OCI-LY1 (cell line): ENCODE data around the gene REPS1.

ENCODE experiments used
- H2AFZ ChIP-seq: fragments of 200-600 bp; sonication (generic), shearing (Covaris generic); 2 replicates; pipeline ENCODE4 v1.6.0; 2014; ENCODE audit warnings: antibody characterized with exemption, mild to moderate bottlenecking, low read length
- H3F3A ChIP-seq: fragments of 200-600 bp; sonication (generic), shearing (Covaris generic); 2 replicates; pipeline ENCODE4 v1.6.0; 2014; ENCODE audit warnings: mild to moderate bottlenecking, antibody characterized with exemption, low read length, moderate library complexity; ENCODE audit not compliant: insufficient read depth
- H3K27ac ChIP-seq: fragments of 200-600 bp; sonication (generic); 2 replicates; pipeline ENCODE4 v1.5.1; 2014; ENCODE audit warnings: low read length, mixed run types, mild to moderate bottlenecking, low read depth; ENCODE audit not compliant: poor library complexity, severe bottlenecking
- H3K27me3 ChIP-seq: fragments of 200-600 bp; sonication (generic); 2 replicates; pipeline ENCODE4 v1.6.0; 2014; ENCODE audit warnings: antibody characterized with exemption, mild to moderate bottlenecking, low read length, moderate library complexity; ENCODE audit not compliant: insufficient read depth
- H3K36me3 ChIP-seq: fragments of 200-600 bp; sonication (generic); 2 replicates; pipeline ENCODE4 v1.6.1; 2014; ENCODE audit warnings: mild to moderate bottlenecking, antibody characterized with exemption, low read length, moderate library complexity, mixed read lengths; ENCODE audit not compliant: insufficient read depth
- H3K4me1 ChIP-seq: fragments of 200-600 bp; sonication (generic); 2 replicates; pipeline ENCODE4 v1.5.1; 2014; ENCODE audit warnings: mild to moderate bottlenecking, low read length, moderate library complexity; ENCODE audit not compliant: insufficient read depth, severe bottlenecking
- H3K4me2 ChIP-seq: fragments of 200-600 bp; sonication (generic), shearing (Covaris generic); 2 replicates; pipeline ENCODE4 v1.6.1; 2014; ENCODE audit warnings: low read length
- H3K4me3 ChIP-seq: fragments of 200-600 bp; sonication (generic); 2 replicates; pipeline ENCODE4 v1.5.1; 2014; ENCODE audit warnings: low read length, low read depth, mild to moderate bottlenecking, mixed read lengths; ENCODE audit not compliant: poor library complexity, severe bottlenecking
- H3K79me2 ChIP-seq: fragments of 200-600 bp; shearing (Covaris generic); 2 replicates; pipeline ENCODE4 v1.6.1; 2016; ENCODE audit warnings: mixed run types, low read length, mixed read lengths; ENCODE audit not compliant: insufficient read depth
- H3K9ac ChIP-seq: fragments of 200-600 bp; sonication (generic), shearing (Covaris generic); 2 replicates; pipeline ENCODE4 v1.6.1; 2014; ENCODE audit warnings: mild to moderate bottlenecking, low read length, mixed read lengths
- H3K9me2 ChIP-seq: fragments of 200-600 bp; sonication (generic), shearing (Covaris generic); 2 replicates; pipeline ENCODE4 v1.6.1; 2014; ENCODE audit warnings: low read depth, mild to moderate bottlenecking, low read length, mixed read lengths
- H3K9me3 ChIP-seq: fragments of 200-600 bp; shearing (Covaris generic); 2 replicates; pipeline ENCODE4 v1.6.1; 2014; ENCODE audit warnings: low read length, mixed read lengths
- H4K20me1 ChIP-seq: fragments of 200-600 bp; sonication (generic), shearing (Covaris generic); 2 replicates; pipeline ENCODE4 v1.6.0; 2016; ENCODE audit warnings: mild to moderate bottlenecking, low read length; ENCODE audit not compliant: insufficient read depth
- CTCF ChIP-seq: fragments of 200-600 bp; sonication (generic), shearing (Covaris generic); IDR thresholded peaks from 2 replicates; pipeline ENCODE4 v1.5.1; 2017; ENCODE audit warnings: mild to moderate bottlenecking, antibody characterized with exemption, low read length, moderate library complexity, mixed read lengths
- EZH2 ChIP-seq: fragments of 200-600 bp; sonication (generic), shearing (Covaris generic); IDR thresholded peaks from 2 replicates; pipeline ENCODE4 v1.8.0; 2017; ENCODE audit warnings: borderline replicate concordance, mixed run types, mild to moderate bottlenecking, antibody characterized with exemption, low read length, moderate library complexity, mixed read lengths

Gene REPS1

GRCh38 chr6:138873191-138873590 is 114.9 kb downstream of the REPS1 start:
- H2AFZ ChIP-seq = no peak overlapping the region
- no peaks in the 10 kb centered on the region for H3K36me3 ChIP-seq
- no peaks in the 10 kb centered on the region for H3K4me1 ChIP-seq
- H3K27me3 ChIP-seq = no peaks in the 10 kb centered on the region
- no peak overlapping the region for H3K9ac ChIP-seq
- H3F3A ChIP-seq = no peaks in the 10 kb centered on the region
- TF ChIP-seq EZH2 = no peak
- no peak for TF ChIP-seq CTCF
- no peak overlapping the region for H3K27ac ChIP-seq
- no peaks in the 10 kb centered on the region for H3K9me3 ChIP-seq
- H3K4me2 ChIP-seq = no peak overlapping the region
- H4K20me1 ChIP-seq = no peaks in the 10 kb centered on the region
- H3K79me2 ChIP-seq = no peaks in the 10 kb centered on the region
- H3K4me3 ChIP-seq = no peak overlapping the region
- H3K9me2 ChIP-seq = no peaks in the 10 kb centered on the region

GRCh38 chr6:138869398-138869797 is 118.7 kb downstream of the REPS1 start:
- no peaks in the 10 kb centered on the region for H3K9me2 ChIP-seq
- H3K4me2 ChIP-seq = no peak overlapping the region
- TF ChIP-seq CTCF (no peak), EZH2 (no peak)
- no peaks in the 10 kb centered on the region for H3K9me3 ChIP-seq
- H3K79me2 ChIP-seq = no peaks in the 10 kb centered on the region
- no peaks in the 10 kb centered on the region for H3F3A ChIP-seq
- no peaks in the 10 kb centered on the region for H3K27me3 ChIP-seq
- H2AFZ ChIP-seq = no peak overlapping the region
- no peaks in the 10 kb centered on the region for H3K4me1 ChIP-seq
- no peak overlapping the region for H3K9ac ChIP-seq
- H3K36me3 ChIP-seq = no peaks in the 10 kb centered on the region
- H4K20me1 ChIP-seq = no peaks in the 10 kb centered on the region
- H3K4me3 ChIP-seq = no peak overlapping the region
- no peak overlapping the region for H3K27ac ChIP-seq

DNA sequence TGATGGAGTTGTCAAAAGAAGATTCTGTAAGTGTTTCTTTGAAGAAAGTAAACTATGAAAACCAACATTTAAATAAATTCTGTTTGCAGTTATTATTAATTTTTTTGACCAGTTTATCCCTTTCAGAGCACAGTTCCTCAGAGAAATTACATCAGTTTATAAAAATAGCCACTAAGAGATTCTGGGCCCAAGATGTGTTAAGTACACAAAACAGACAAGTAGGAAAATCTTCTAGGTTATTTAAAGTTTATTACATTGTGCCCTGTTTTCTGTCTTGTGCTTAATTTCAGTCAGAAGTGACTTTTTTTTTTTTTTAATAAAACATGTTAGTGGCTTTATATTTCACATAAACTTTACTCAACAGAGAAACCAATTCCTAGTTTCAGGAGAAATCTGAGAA is 119.9 kb downstream of the REPS1 start:
- Histone ChIP-seq H3K36me3 (no peaks in the 10 kb centered on the region), H3K4me3 (no peak overlapping the region), H3K4me1 (no peaks in the 10 kb centered on the region), H3K9ac (no peak overlapping the region), H2AFZ (no peak overlapping the region), H3K9me3 (no peaks in the 10 kb centered on the region), H4K20me1 (no peaks in the 10 kb centered on the region), H3K27me3 (no peaks in the 10 kb centered on the region), H3K9me2 (no peaks in the 10 kb centered on the region), H3K27ac (no peak overlapping the region), H3K4me2 (no peak overlapping the region), H3K79me2 (no peaks in the 10 kb centered on the region), H3F3A (no peaks in the 10 kb centered on the region)
- TF ChIP-seq EZH2 = no peak
- no peak for TF ChIP-seq CTCF
